Neutrophil (primary cell): Measurements from ENCODE around the gene TBC1D12.
"Not testable (repeated sequence)": the region's sequence is repeated elsewhere in the genome, so short reads cannot be mapped to it uniquely, and the experiment has no call there.

Source experiments
- H3K27ac ChIP-seq: fragments of 200-600 bp; sonication (generic); 2 replicates; pipeline ENCODE4 v1.5.1; 2016; ENCODE audit warnings: mild to moderate bottlenecking, moderate library complexity
- H3K27me3 ChIP-seq: fragments of 200-600 bp; sonication (generic); 2 replicates; pipeline ENCODE4 v1.6.0; 2016; ENCODE audit warnings: mild to moderate bottlenecking
- H3K36me3 ChIP-seq: fragments of 200-600 bp; sonication (generic); 2 replicates; pipeline ENCODE4 v1.5.1; 2017
- H3K4me1 ChIP-seq, 2 experiments: fragments of 200-600 bp in 1 of 2; sonication (generic) in 1 of 2; 1 replicate in 1 of 2; 2 replicates in 1 of 2; pipeline versions ENCODE4 v1.5.1 to v1.6.1; 2013 to 2016; ENCODE audit warnings: low read depth in 1 of 2, low read length in 1 of 2, mild to moderate bottlenecking in 1 of 2, moderate library complexity in 1 of 2; ENCODE audit not compliant: control insufficient read depth in 1 of 2, insufficient read depth in 1 of 2
- H3K4me3 ChIP-seq, 2 experiments: fragments of 200-600 bp in 1 of 2; sonication (generic) in 1 of 2; 1 replicate in 1 of 2; 2 replicates in 1 of 2; pipeline ENCODE4 v1.5.1; 2013 to 2016; ENCODE audit warnings: low read depth in 1 of 2, low read length in 1 of 2, mild to moderate bottlenecking in 1 of 2, moderate library complexity in 1 of 2
- H3K9me3 ChIP-seq: fragments of 200-600 bp; sonication (generic); 2 replicates; pipeline ENCODE4 v1.5.1; 2016
- TF ChIP-seq, protein P1 (sequence below): fragments of 200-600 bp; sonication (generic); IDR thresholded peaks from 2 replicates; pipeline ENCODE4 v1.5.1; 2016; ENCODE audit warnings: antibody characterized with exemption

The TBC1D12 gene

DNA sequence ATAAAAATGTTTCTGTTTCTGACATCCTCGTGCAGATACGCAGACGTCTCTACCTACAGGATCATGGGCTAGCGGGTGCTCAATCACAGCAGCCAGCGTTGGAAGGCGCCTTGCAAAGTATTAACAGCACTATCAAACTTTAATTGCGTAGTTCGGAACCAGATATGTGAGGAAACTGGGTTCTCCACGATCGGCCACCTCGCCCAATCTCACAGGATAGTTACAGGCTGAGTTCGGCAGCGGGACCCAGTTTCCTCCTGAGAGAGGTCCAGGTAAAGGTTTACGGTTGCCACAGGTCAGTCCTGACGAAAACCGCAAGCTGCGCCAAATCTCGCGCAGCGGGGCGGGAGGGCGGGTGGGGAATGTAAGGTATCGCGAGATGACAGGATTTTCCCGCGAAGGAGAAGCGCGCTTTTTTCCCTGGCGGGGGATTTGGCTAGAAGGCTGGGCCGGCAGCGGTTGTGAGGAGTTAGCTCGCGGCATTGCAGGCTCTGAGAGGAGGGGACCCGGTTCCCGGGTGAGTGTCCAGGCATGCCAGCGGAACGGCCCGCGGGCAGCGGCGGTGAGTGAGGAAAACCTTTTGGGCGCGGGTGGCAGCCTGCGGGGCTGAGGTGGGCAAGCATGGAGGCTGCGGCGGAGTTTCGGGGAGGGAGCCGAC lies 143.2 kb downstream of the TBC1D12 start, which contains the start of gene HELLS:
TSS of gene HELLS (plus strand) at position 398 of the 658 bp plus-strand sequence. CDS start at position 532, 134 bp downstream.
- peak within 1 kb of the TSS; percentile 61 to 68 for H3K4me3 ChIP-seq
- no peaks in the 10 kb centered on the region for H3K9me3 ChIP-seq
- H3K36me3 ChIP-seq = no peaks in the 10 kb centered on the region
- H3K4me1 ChIP-seq = peaks cover 16 to 18% of the 10 kb centered on the region in 2 experiments
- no peak within 1 kb of the TSS for H3K27ac ChIP-seq
- TF ChIP-seq, protein P1, sequence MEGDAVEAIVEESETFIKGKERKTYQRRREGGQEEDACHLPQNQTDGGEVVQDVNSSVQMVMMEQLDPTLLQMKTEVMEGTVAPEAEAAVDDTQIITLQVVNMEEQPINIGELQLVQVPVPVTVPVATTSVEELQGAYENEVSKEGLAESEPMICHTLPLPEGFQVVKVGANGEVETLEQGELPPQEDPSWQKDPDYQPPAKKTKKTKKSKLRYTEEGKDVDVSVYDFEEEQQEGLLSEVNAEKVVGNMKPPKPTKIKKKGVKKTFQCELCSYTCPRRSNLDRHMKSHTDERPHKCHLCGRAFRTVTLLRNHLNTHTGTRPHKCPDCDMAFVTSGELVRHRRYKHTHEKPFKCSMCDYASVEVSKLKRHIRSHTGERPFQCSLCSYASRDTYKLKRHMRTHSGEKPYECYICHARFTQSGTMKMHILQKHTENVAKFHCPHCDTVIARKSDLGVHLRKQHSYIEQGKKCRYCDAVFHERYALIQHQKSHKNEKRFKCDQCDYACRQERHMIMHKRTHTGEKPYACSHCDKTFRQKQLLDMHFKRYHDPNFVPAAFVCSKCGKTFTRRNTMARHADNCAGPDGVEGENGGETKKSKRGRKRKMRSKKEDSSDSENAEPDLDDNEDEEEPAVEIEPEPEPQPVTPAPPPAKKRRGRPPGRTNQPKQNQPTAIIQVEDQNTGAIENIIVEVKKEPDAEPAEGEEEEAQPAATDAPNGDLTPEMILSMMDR = no peak
- H3K27me3 ChIP-seq = peaks cover 43% of the 10 kb centered on the region

DNA sequence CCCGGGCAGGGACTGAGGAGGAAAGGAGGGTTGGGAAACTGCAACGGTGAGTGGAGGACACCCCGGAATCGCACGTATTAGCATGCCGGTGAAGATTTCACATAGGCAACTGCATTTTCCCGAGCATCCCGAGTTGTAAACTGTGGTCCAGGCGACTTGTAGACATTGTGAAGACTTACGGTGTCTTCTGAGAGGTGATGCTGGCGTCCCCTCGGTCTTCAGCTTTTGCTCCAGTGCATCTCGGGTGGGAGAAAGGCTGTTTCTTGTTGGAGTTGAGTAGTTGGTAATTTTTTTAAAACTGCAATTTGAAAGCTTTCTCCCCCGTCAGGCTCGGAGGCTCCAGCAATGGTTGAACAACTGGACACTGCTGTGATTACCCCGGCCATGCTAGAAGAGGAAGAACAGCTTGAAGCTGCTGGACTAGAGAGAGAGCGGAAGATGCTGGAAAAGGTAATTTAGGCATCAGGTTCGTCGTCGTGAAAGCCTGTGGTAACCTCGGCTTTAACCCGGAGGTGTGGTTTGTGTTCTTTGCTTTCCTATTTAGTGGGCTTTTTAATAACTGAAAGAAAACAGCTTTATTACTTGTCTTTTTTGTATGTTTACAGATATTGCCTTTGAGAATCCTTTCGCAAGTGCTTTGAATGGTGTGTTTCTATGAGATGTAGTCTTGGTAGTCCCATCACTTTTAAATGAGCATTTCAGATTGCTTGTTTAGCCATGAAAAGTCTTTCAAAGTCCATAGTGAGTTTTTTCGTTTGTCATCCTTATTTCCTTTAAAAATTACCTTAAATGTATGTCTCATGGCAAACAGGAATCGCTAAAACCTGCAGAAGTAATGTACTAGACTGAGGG lies 143.9 kb downstream of the TBC1D12 start:
- no peaks in the 10 kb centered on the region for H3K36me3 ChIP-seq
- H3K4me1 ChIP-seq = peaks cover 16 to 18% of the 10 kb centered on the region in 2 experiments
- H3K27me3 ChIP-seq = peaks cover 43% of the 10 kb centered on the region
- TF ChIP-seq, protein P1 = no peak
- no peak overlapping the region for H3K27ac ChIP-seq
- H3K4me3 ChIP-seq = peak overlapping the region; percentile 61 to 68
- H3K9me3 ChIP-seq = no peaks in the 10 kb centered on the region

DNA sequence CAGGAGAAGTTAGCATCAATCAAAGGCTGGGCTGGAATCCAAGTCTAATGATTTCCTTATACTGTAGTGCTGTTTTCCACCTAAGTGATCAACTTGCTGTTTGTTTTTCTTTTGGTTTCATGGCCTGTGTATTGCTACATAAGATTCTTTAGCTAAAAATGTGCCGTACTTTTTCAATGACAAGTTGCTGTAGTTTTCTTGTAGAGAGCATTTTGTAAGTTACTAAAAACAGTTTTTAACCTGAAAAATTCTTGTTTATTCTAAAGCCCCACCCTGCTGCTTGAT lies 144.5 kb downstream of the TBC1D12 start:
- Histone ChIP-seq H3K9me3 (no peaks in the 10 kb centered on the region), H3K27ac (no peak overlapping the region), H3K4me1 (peaks cover 16 to 18% of the 10 kb centered on the region in 2 experiments), H3K27me3 (peaks cover 43% of the 10 kb centered on the region), H3K36me3 (no peaks in the 10 kb centered on the region), H3K4me3 (no peak overlapping the region)
- TF ChIP-seq, protein P1 = no peak

DNA sequence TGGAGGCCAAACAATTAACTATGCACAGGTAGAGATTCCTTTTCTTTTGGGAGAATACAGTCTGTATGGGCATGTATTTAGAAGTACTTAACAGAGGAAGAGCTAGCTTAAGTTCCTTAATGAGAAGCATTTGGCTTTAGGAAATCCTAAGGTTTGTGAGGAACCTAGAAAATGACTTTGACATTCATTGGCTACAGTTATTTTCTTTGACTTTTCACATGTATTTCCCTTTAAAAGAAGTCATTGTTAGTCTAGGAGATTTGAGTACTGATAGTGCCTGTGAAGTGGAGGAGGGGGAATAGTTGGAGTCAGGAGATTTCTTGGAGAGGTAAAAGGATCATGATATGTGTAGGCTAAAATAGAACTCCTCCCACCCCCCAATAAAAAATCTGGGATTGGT lies 146.9 kb downstream of the TBC1D12 start:
- Histone ChIP-seq H3K27me3 (peaks cover 23% of the 10 kb centered on the region), H3K36me3 (no peaks in the 10 kb centered on the region), H3K4me1 (peaks cover 16 to 18% of the 10 kb centered on the region in 2 experiments), H3K27ac (no peak overlapping the region), H3K4me3 (no peak overlapping the region), H3K9me3 (no peaks in the 10 kb centered on the region)
- TF ChIP-seq, protein P1 = no peak

DNA sequence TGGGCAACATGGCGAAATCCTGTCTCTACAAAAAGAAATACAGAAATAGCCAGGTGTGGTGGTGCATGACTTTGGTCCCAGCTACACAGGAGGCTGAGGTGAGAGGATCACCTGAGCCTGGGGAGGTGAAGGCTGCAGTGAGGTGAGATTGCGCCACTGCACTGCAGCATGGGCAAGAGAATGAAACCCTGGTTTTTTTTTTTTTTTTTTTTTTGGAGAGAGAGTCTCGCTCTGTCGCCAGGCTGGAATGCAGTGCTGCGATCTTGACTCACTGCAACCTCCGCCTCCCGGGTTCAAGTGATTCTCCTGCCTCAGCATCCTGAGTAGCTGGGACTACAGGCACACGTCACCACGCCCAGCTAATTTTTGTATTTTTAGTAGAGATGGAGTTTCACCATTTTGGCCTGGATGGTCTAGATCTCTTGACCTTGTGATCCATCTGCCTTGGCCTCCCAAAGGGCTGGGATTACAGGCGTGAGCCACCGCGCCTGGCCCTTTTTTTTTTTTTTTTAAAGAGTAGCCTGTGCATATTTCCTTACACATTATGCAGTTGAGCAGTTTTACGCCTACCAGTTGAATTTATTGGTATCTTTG lies 165.5 kb downstream of the TBC1D12 start:
- not testable (repeated sequence) for H3K27me3 ChIP-seq, H3K4me1 ChIP-seq, H3K9me3 ChIP-seq, H3K4me3 ChIP-seq, H3K27ac ChIP-seq
- H3K36me3 ChIP-seq = peaks cover 13% of the 10 kb centered on the region

GRCh38 chr10:94571081-94571480 lies 168.7 kb downstream of the TBC1D12 start:
- Histone ChIP-seq H3K36me3 (peaks cover under 1% of the 10 kb centered on the region), H3K4me3 (no peak overlapping the region), H3K27me3 (no peaks in the 10 kb centered on the region), H3K9me3 (no peaks in the 10 kb centered on the region), H3K27ac (no peak overlapping the region), H3K4me1 (no peaks in the 10 kb centered on the region)
- TF ChIP-seq, protein P1 = no peak
